B cell (primary cell): ENCODE results near the gene FAU.

Experiments
- EZH2 ChIP-seq: IDR thresholded peaks from 2 replicates; pipeline ENCODE4 v1.6.1; 2012; ENCODE audit warnings: borderline replicate concordance, low read depth, mild to moderate bottlenecking, moderate library complexity, low read length; ENCODE audit not compliant: insufficient read depth, poor library complexity, severe bottlenecking
- TF ChIP-seq, protein P1 (sequence below): fragments of 200-600 bp; IDR thresholded peaks from one replicate; pipeline ENCODE4 v1.8.0; 2022; ENCODE audit warnings: antibody characterized with exemption, mild to moderate bottlenecking

DNA sequence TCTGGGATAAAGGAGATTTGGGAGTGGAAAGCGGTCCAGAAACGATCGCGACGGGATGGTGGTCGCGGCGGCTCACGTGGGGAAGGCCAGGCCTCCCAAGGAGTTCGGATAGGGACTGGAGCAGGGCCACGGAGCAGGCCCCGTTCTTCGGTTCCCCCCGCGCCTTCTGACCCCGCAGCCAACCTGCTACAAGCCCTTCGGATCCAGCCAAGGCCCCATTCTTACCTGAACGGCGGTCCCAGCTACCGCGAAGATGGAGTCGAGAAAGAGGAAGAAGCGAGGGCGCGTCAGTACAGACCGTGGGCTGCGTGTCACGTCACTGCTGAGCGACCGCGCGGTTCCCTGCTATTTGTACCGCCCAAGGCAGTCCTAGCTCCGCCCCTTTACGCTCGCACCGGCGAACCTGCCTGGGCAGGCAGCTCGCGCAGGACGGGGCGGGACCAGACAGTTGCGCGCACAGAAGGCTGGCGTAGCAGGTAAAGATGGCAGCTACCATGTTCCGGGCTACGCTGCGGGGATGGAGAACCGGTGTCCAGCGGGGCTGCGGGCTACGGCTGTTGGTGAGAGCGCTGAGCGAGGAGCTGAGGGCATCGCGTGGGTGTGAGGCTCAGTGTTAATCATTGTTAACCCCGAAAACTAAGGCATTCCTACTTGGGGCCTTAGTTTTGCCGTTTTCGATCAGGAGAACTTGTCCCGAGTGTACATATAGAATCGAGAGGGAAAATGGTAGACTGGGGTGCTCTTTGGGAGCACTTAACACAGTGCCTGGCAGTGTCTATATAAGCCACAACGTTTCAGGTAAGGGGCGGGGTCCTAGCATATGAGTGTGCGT, at the start of gene FAU, which contains the start of gene MRPL49:
- TF ChIP-seq, protein P1, sequence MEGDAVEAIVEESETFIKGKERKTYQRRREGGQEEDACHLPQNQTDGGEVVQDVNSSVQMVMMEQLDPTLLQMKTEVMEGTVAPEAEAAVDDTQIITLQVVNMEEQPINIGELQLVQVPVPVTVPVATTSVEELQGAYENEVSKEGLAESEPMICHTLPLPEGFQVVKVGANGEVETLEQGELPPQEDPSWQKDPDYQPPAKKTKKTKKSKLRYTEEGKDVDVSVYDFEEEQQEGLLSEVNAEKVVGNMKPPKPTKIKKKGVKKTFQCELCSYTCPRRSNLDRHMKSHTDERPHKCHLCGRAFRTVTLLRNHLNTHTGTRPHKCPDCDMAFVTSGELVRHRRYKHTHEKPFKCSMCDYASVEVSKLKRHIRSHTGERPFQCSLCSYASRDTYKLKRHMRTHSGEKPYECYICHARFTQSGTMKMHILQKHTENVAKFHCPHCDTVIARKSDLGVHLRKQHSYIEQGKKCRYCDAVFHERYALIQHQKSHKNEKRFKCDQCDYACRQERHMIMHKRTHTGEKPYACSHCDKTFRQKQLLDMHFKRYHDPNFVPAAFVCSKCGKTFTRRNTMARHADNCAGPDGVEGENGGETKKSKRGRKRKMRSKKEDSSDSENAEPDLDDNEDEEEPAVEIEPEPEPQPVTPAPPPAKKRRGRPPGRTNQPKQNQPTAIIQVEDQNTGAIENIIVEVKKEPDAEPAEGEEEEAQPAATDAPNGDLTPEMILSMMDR = no peak
- no peak for TF ChIP-seq EZH2
